HUES48 (cell line): ENCODE data around the gene GNB1.

Experiments used
- H3K27ac ChIP-seq: one replicate; pipeline ENCODE4 v1.7.0; 2013; ENCODE audit warnings: low read depth, low read length, inconsistent platforms
- H3K27me3 ChIP-seq: 2 replicates; pipeline ENCODE4 v1.6.1; 2013; ENCODE audit warnings: mild to moderate bottlenecking, low read length; ENCODE audit not compliant: control insufficient read depth, insufficient read depth
- H3K36me3 ChIP-seq: 2 replicates; pipeline ENCODE4 v1.6.1; 2013; ENCODE audit warnings: low read length; ENCODE audit not compliant: control insufficient read depth, insufficient read depth
- H3K4me1 ChIP-seq: 2 replicates; pipeline ENCODE4 v1.6.1; 2013; ENCODE audit warnings: mild to moderate bottlenecking, low read length; ENCODE audit not compliant: control insufficient read depth, insufficient read depth
- H3K4me3 ChIP-seq: 2 replicates; pipeline ENCODE4 v1.5.1; 2013; ENCODE audit warnings: mild to moderate bottlenecking, low read depth, low read length
- H3K9ac ChIP-seq: 2 replicates; pipeline ENCODE4 v1.6.1; 2013; ENCODE audit warnings: mild to moderate bottlenecking, low read depth, low read length, moderate library complexity
- H3K9me3 ChIP-seq: 2 replicates; pipeline ENCODE4 v1.6.1; 2013; ENCODE audit warnings: low read length; ENCODE audit not compliant: control insufficient read depth, insufficient read depth

GNB1 gene

DNA sequence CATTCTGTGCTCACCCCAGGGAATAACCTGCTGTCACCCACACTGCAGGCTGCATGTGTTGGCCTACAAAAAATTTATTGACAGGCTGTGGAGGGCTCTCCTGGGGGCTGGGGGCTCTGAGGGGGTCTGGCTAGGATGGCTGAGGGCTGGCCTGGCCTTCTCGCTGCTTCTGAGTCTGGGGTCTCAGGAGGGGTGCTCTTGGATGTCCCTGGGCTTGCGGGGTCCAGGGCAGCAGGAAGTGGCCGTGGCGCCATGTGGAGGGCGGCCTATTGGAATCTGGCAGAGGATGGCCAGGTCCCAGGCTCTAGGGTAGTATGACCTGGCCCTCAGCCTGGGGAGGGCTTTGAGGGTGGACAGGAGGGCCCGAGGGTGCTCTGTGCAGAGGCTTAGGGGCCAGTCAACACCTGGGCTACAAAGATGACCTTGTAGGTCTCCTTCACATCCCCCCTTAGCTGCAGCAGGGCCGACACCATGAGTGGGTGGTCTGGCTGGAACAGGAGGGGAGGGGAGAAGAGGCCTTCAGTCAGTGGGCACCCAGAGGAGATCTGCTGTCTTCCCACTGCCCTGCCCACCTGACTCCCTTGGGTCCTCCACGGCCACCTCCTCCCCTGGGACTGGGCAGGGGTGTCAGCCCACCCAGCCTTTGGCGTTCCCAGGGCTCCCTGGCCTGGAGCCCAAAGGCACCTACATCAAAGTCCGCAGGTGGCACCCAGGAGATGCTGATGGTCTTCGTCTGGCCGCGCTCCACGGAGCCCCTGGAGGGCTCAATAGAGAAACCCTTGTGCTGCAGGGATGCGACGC lies 31.2 kb upstream of the GNB1 start:
- Histone ChIP-seq H3K27me3 (0 out of 2 replicates have a peak, but pooled peaks cover 4% of the 10 kb centered on the region), H3K4me3 (no peak overlapping the region), H3K36me3 (no peaks in the 10 kb centered on the region), H3K9ac (no peak overlapping the region), H3K4me1 (peaks cover 8% of the 10 kb centered on the region; the same call in 1 of the 2 replicates), H3K9me3 (no peaks in the 10 kb centered on the region), H3K27ac (no peak overlapping the region)

DNA sequence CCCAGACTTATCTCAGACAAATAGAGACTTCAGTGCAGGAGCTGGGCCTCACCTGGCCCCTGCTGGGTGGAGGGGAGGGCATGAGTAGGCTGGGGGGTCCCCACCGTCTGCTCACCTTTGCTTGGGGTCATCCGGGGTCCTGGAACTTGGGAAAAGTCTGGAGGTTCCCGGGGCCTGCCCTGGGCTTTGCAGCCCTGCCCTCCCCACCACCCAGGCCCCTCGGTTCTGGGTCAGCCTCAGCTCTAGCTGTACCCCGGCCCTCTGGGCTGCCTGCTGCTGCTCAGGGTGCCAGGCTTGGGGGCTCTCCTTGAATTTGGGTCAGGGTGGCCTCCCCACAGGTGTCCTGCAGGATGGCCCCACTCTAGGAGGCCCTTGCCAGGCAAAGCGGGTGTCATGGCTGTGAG lies 30.6 kb upstream of the GNB1 start:
- Histone ChIP-seq H3K4me1 (peaks cover 8% of the 10 kb centered on the region; the same call in 1 of the 2 replicates), H3K27ac (no peak overlapping the region), H3K4me3 (no peak overlapping the region), H3K9me3 (no peaks in the 10 kb centered on the region), H3K9ac (no peak overlapping the region), H3K36me3 (no peaks in the 10 kb centered on the region), H3K27me3 (0 out of 2 replicates have a peak, but pooled peaks cover 4% of the 10 kb centered on the region)

- peaks cover 8% of the 10 kb centered on the region; the same call in 1 of the 2 replicates for H3K4me1 ChIP-seq
- no peak overlapping the region for H3K9ac ChIP-seq
- no peak overlapping the region for H3K4me3 ChIP-seq
- no peak overlapping the region for H3K27ac ChIP-seq
- H3K36me3 ChIP-seq, result no peaks in the 10 kb centered on the region
- H3K9me3 ChIP-seq, result no peaks in the 10 kb centered on the region
- 0 out of 2 replicates have a peak, but pooled peaks cover 4% of the 10 kb centered on the region for H3K27me3 ChIP-seq
Observed at GRCh38 chr1:1920608-1921458, 29.9 kb upstream of the GNB1 start.

- Histone ChIP-seq H3K36me3 (no peaks in the 10 kb centered on the region), H3K27ac (no peak overlapping the region), H3K4me3 (peak overlapping the region; percentile 35; the same call in 1 of the 2 replicates), H3K27me3 (0 out of 2 replicates have a peak, but pooled peaks cover 4% of the 10 kb centered on the region), H3K9ac (no peak overlapping the region), H3K9me3 (no peaks in the 10 kb centered on the region), H3K4me1 (peaks cover 8% of the 10 kb centered on the region; the same call in 1 of the 2 replicates)
Observed at GRCh38 chr1:1920057-1920607, 29.2 kb upstream of the GNB1 start.

DNA sequence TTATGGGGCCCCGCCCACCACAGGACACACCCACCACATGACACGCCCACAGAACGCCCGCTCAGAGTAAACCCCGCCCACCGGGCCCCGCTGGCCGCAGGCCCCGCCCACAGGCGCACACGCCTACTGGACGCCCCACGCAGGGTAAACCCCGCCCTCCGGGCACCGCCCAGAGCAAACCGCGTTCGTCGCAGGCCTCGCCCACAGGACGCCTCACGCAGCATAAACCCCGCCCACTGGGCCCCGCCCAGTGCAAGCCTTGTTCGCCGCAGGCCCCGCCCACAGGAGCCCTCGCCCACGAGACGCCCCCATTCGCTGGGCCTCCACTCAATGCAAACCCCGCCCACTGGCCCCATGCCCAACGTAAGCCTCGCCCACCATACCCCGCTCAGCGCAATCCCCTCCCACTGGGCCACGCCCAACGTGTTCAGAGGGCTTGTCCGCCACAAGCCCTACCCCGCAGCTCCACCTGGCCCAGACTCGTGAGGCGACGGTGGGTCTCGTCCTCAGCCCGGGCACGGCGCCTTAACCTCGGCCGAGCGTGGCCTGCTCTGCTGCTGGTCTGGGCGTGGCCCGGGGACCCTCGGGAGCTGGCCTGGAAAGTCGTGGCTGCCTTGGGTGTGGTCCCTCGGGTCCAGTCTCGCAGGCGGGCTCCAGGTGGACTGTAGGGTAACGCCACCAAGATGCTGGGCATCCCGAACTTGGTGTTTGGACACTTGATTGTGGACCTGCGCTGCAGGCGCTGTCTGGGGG lies 28.6 kb upstream of the GNB1 start:
- peak overlapping the region; percentile 66 for H3K4me3 ChIP-seq
- H3K27ac ChIP-seq, result peak overlapping the region; percentile 75
- H3K27me3 ChIP-seq, result 0 out of 2 replicates have a peak, but pooled peaks cover 4% of the 10 kb centered on the region
- H3K9me3 ChIP-seq, result no peaks in the 10 kb centered on the region
- H3K9ac ChIP-seq, result no peak overlapping the region
- H3K36me3 ChIP-seq, result no peaks in the 10 kb centered on the region
- H3K4me1 ChIP-seq, result peaks cover 8% of the 10 kb centered on the region; the same call in 1 of the 2 replicates

DNA sequence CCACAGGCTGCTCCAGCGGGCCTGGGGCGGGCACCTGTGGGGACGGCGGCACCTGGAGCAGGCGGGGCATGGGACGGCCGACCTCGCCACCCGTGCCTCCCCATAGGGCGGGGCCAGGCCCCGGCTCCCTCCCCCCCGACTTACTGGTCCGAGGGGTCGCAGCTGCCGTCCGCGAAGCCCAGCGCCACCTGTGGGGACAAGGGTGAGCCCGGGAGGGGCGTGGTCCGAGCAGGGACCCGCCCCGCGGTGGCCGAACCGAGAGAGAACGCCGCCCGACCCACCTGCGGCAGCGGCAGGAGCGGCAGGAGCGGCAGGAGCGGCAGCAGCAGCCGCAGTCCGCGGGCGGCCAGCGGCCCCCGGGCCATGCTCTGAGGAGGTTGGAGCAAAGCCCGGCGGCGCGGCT lies 28.0 kb upstream of the GNB1 start, which contains the start of gene TMEM52:
TSS of gene TMEM52 (minus strand) at position 379 of the 403 bp plus-strand sequence. CDS start at position 365, 14 bp downstream.
- H3K27me3 ChIP-seq, result 0 out of 2 replicates have a peak, but pooled peaks cover 4% of the 10 kb centered on the region
- H3K4me3 ChIP-seq, result peak within 1 kb of the TSS; percentile 66
- H3K9ac ChIP-seq, result peak within 1 kb of the TSS; percentile 41
- no peaks in the 10 kb centered on the region for H3K36me3 ChIP-seq
- H3K9me3 ChIP-seq, result no peaks in the 10 kb centered on the region
- H3K27ac ChIP-seq, result peak within 1 kb of the TSS; percentile 75
- peaks cover 8% of the 10 kb centered on the region; the same call in 1 of the 2 replicates for H3K4me1 ChIP-seq

DNA sequence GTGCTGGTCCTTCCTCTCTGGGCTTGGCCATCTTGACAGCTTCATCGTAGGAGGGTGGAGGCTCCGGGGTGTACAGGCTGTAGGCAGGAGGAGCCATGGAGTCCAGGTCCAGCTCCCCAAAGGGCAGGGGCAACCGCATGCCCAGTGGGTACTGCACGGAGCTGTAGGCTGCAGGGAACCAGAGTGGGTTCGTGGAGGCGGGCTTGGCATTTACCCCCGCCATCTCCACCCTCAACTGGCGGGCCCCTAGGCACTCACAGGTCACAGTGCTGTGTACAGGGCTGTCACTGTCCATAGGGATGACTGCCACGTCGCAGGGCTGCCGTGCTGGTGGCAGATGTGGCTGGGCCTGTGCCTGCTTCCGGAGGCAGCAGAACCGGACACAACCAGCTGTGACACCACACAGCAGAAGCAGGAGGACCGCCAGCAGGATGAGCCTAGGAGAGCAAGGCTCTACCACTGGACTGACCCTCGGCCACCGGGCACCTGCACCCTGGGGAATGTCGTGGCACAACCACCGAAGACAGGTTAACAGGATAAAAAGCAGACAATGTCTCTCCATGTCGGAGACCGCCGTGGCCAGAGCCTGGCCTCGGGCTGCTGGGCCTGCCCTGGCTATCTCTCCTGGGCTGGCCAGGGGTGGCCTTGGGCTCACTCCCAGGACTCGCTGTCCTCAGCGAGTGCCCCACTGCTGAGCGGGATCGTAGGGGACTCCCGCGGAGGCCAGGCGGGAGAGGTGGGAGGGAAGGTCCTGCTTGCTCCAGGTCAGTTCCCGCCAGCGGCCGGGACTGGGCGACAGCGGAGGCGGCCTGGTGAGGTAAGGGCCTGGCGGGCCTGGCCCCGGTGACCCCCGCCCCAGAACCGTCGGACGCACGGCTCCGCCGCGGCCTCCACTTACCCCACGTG lies 27.4 kb upstream of the GNB1 start:
- Histone ChIP-seq H3K4me3 (peak overlapping the region; percentile 66), H3K36me3 (no peaks in the 10 kb centered on the region), H3K27me3 (0 out of 2 replicates have a peak, but pooled peaks cover 4% of the 10 kb centered on the region), H3K9ac (peak overlapping the region; percentile 41), H3K4me1 (peaks cover 8% of the 10 kb centered on the region; the same call in 1 of the 2 replicates), H3K27ac (peak overlapping the region; percentile 75), H3K9me3 (no peaks in the 10 kb centered on the region)

DNA sequence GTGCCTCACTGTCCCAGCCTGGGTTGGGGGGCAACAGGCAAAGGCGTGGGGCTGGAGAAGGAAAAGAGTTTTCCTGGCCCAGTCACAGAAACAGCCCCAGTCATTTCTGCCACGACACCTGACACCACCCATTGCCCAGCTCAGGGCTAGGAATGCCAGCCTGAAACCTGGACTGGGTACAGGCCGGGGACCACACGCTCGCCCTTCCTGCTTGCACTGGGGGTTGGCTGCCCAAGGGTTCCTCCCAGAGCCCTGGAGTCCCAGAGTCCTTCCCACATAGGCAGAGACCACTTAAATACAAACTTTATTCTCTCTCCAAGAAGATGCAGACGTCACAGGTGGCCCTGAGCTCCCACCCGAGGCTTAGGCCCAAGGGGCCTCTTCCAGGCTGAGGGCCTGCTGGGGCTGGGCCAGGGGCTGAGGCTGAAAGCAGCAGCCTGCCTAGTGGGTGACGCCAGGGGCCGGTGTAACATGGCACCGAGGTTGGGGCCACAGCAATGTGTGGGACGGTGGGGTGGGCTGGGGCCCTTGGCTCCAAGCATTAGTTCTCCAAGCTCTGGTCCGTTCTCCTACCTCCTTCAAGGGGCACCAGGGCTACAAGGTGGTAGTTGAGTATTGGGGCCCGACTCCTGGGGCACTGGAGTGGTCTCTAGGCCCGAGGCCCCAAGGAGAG lies 26.6 kb upstream of the GNB1 start:
- Histone ChIP-seq H3K9me3 (no peaks in the 10 kb centered on the region), H3K27ac (no peak overlapping the region), H3K36me3 (no peaks in the 10 kb centered on the region), H3K9ac (no peak overlapping the region), H3K27me3 (0 out of 2 replicates have a peak, but pooled peaks cover 4% of the 10 kb centered on the region), H3K4me3 (no peak overlapping the region), H3K4me1 (peaks cover 8% of the 10 kb centered on the region; the same call in 1 of the 2 replicates)

- H3K4me1 ChIP-seq, result peaks cover 8% of the 10 kb centered on the region; the same call in 1 of the 2 replicates
- no peak overlapping the region for H3K9ac ChIP-seq
- no peaks in the 10 kb centered on the region for H3K9me3 ChIP-seq
- H3K36me3 ChIP-seq, result no peaks in the 10 kb centered on the region
- no peak overlapping the region for H3K4me3 ChIP-seq
- H3K27me3 ChIP-seq, result 0 out of 2 replicates have a peak, but pooled peaks cover 4% of the 10 kb centered on the region
- H3K27ac ChIP-seq, result no peak overlapping the region
Observed at GRCh38 chr1:1916851-1917251, 26.0 kb upstream of the GNB1 start.
